Natural killer cell (primary cell): ENCODE data around the gene RND3. TPM values are rescaled to one million over a fixed set of nuclear protein-coding genes. Genes with fewer than 3 reads are reported as not detected.

ENCODE experiments used
- ATAC-seq, 3 donors: fragments of 150-1000 bp in 2 of 3; fragments of 200-7000 bp in 1 of 3; cut with Tn5 transposase; 1 replicate in 1 of 3; 2 replicates in 2 of 3; pipeline ENCODE4 v1.10.0; 2021; ENCODE audit warnings: mild to moderate bottlenecking in 2 of 3, moderate library complexity in 2 of 3
- DNase-seq, 2 donors: peaks; one replicate each; pipeline versions ENCODE4 v3.0.0 to v3.0.0-alpha.2; 2013 to 2021; ENCODE audit warnings: mixed read lengths in 1 of 2
- H3K27ac ChIP-seq: one replicate; pipeline ENCODE4 v1.5.1; 2013; ENCODE audit warnings: mild to moderate bottlenecking, low read length
- H3K27me3 ChIP-seq: one replicate; pipeline ENCODE4 v1.6.1; 2013; ENCODE audit warnings: low read length; ENCODE audit not compliant: control insufficient read depth, insufficient read depth
- H3K36me3 ChIP-seq: one replicate; pipeline ENCODE4 v1.6.1; 2013; ENCODE audit warnings: low read length; ENCODE audit not compliant: control insufficient read depth, insufficient read depth
- H3K4me1 ChIP-seq: one replicate; pipeline ENCODE4 v1.6.1; 2013; ENCODE audit warnings: low read length; ENCODE audit not compliant: control insufficient read depth, insufficient read depth
- H3K4me3 ChIP-seq: one replicate; pipeline ENCODE4 v1.5.1; 2013; ENCODE audit warnings: low read length
- H3K9me3 ChIP-seq: one replicate; pipeline ENCODE4 v1.6.1; 2013; ENCODE audit warnings: low read length; ENCODE audit not compliant: control insufficient read depth, insufficient read depth
- H3K27ac Mint-ChIP-seq, 2 donors: one replicate each; pipeline ENCODE4 v1.8.0; 2022; ENCODE audit warnings: mild to moderate bottlenecking in 2 of 2, mixed read lengths in 2 of 2, moderate library complexity in 1 of 2
- H3K27me3 Mint-ChIP-seq, 2 donors: one replicate each; pipeline ENCODE4 v1.8.0; 2022; ENCODE audit warnings: low read depth in 2 of 2, mixed read lengths in 2 of 2
- H3K36me3 Mint-ChIP-seq: one replicate; pipeline ENCODE4 v1.8.0; 2022; ENCODE audit warnings: mixed read lengths
- H3K4me1 Mint-ChIP-seq, 2 donors: one replicate each; pipeline ENCODE4 v1.8.0; 2022; ENCODE audit warnings: mixed read lengths in 2 of 2
- H3K4me3 Mint-ChIP-seq: one replicate; pipeline ENCODE4 v1.8.0; 2022; ENCODE audit warnings: mild to moderate bottlenecking, moderate library complexity, mixed read lengths
- H3K9me3 Mint-ChIP-seq, 2 donors: one replicate each; pipeline ENCODE4 v1.8.0; 2022; ENCODE audit warnings: mixed read lengths in 2 of 2
- CTCF ChIP-seq: fragments of 200-600 bp; IDR thresholded peaks from one replicate; pipeline ENCODE4 v1.8.0; 2022; ENCODE audit warnings: antibody characterized with exemption
- WGBS: methylation state at CpG from one replicate; pipeline ENCODE4 v1.1.7; 2013; ENCODE audit warnings: missing lambda C conversion rate; ENCODE audit not compliant: insufficient coverage; 5-methylcytosine and 5-hydroxymethylcytosine counted together
- intact Hi-C: fragments of 100-400 bp; cut with micrococcal nuclease; formaldehyde crosslinking; loops from one replicate; pipeline ENCODE4 v1.14.2; 2022
- total RNA-seq, 4 donors: library from RNA; stranded (reverse); fragments of 120-200 nt in 1 of 4; gene quantifications; one replicate each; pipeline versions ENCODE4 v1.2.3 to v1.2.4, GENCODE V29; 2013 to 2022

The RND3 gene
- total RNA-seq, 3 donors from 2014 or later (not counting 1 experiment from before 2014, with no cell fraction given): not detected

GRCh38 chr2:150482667-150483400, 4.6 kb downstream of the RND3 start:
- H3K9me3 Mint-ChIP-seq: no peaks in the 10 kb centered on the region
- intact Hi-C loops: no loop called here
- no peak for TF ChIP-seq CTCF
- H3K4me3 ChIP-seq: no peak overlapping the region
- H3K4me1 ChIP-seq: no peaks in the 10 kb centered on the region
- no peak overlapping the region for H3K4me3 Mint-ChIP-seq
- H3K4me1 Mint-ChIP-seq: no peaks in the 10 kb centered on the region
- no peak overlapping the region for H3K27ac ChIP-seq
- no peaks in the 10 kb centered on the region for H3K36me3 ChIP-seq
- 90% methylated on average over 4 of the region's 6 CpGs for WGBS
- DNase-seq (no peak), ATAC-seq (no peak)
- no peaks in the 10 kb centered on the region for H3K9me3 ChIP-seq
- peaks cover 11% of the 10 kb centered on the region for H3K27me3 ChIP-seq
- no peaks in the 10 kb centered on the region for H3K36me3 Mint-ChIP-seq
- H3K27me3 Mint-ChIP-seq: peaks cover 17 to 33% of the 10 kb centered on the region in 2 donors
- H3K27ac Mint-ChIP-seq: no peak overlapping the region

- Histone ChIP-seq H3K27ac (no peak overlapping the region), H3K27me3 (peaks cover 11% of the 10 kb centered on the region), H3K4me3 (no peak overlapping the region), H3K9me3 (no peaks in the 10 kb centered on the region), H3K36me3 (no peaks in the 10 kb centered on the region), H3K4me1 (no peaks in the 10 kb centered on the region)
- no peak overlapping the region for H3K4me3 Mint-ChIP-seq
- H3K27ac Mint-ChIP-seq: no peak overlapping the region
- intact Hi-C loops: no loop called here
- peaks cover 13 to 27% of the 10 kb centered on the region in 2 donors for H3K27me3 Mint-ChIP-seq
- no peak for TF ChIP-seq CTCF
- ATAC-seq (no peak), DNase-seq (no peak)
- no peaks in the 10 kb centered on the region for H3K36me3 Mint-ChIP-seq
- no peaks in the 10 kb centered on the region for H3K4me1 Mint-ChIP-seq
- H3K9me3 Mint-ChIP-seq: no peaks in the 10 kb centered on the region
Measured at GRCh38 chr2:150482111-150482510, 5.4 kb downstream of the RND3 start.

- no peak for DNase-seq
- ATAC-seq: no peak
- H3K4me1 ChIP-seq: no peaks in the 10 kb centered on the region
- no peaks in the 10 kb centered on the region for H3K36me3 ChIP-seq
- H3K27ac Mint-ChIP-seq: no peak overlapping the region
- peaks cover 6 to 18% of the 10 kb centered on the region in 2 donors for H3K27me3 Mint-ChIP-seq
- H3K9me3 ChIP-seq: no peaks in the 10 kb centered on the region
- H3K27me3 ChIP-seq: peaks cover 7% of the 10 kb centered on the region
- no peak for TF ChIP-seq CTCF
- H3K4me3 Mint-ChIP-seq: no peak overlapping the region
- H3K36me3 Mint-ChIP-seq: no peaks in the 10 kb centered on the region
- no peaks in the 10 kb centered on the region for H3K4me1 Mint-ChIP-seq
- 81% methylated on average over 5 of the region's 6 CpGs for WGBS
- intact Hi-C loops: no loop called here
- H3K27ac ChIP-seq: no peak overlapping the region
- H3K4me3 ChIP-seq: no peak overlapping the region
- no peaks in the 10 kb centered on the region for H3K9me3 Mint-ChIP-seq
Measured at GRCh38 chr2:150480971-150481830, 6.3 kb downstream of the RND3 start.
